ENCODE data around the gene VWA5A. TPM values are rescaled to one million over a fixed set of nuclear protein-coding genes. Genes with fewer than 3 reads are reported as not detected.

VWA5A gene
- total and polyA plus RNA-seq, 2 of the 13 experiments (the other 11 are each of a cell fraction or from before 2014, with no cell fraction given): 1.3 to 1.8 TPM

Other genes with a start within 250 kb of the VWA5A start
- not detected in 2 replicates for gene TMEM225, start 229.8 kb upstream of the VWA5A start, total RNA-seq (2016; rRNA removed; fragmentation: Illumina TruSeq; extraction: Trizol)
- gene TMEM225, start 229.8 kb upstream of the VWA5A start, polyA plus RNA-seq (2011; rRNA removed): not detected in 2 replicates
- not detected in 2 replicates for gene OR8D4, start 213.3 kb upstream of the VWA5A start, total RNA-seq (2016; rRNA removed; fragmentation: Illumina TruSeq; extraction: Trizol)
- gene OR8D4, start 213.3 kb upstream of the VWA5A start, polyA plus RNA-seq (2011; rRNA removed): not detected in 2 replicates
- not detected in 2 replicates for gene OR4D5, start 175.8 kb upstream of the VWA5A start, total RNA-seq (2016; rRNA removed; fragmentation: Illumina TruSeq; extraction: Trizol)
- not detected in 2 replicates for gene OR4D5, start 175.8 kb upstream of the VWA5A start, polyA plus RNA-seq (2011; rRNA removed)
- not detected in 2 replicates for gene OR6T1, start 171.6 kb upstream of the VWA5A start, total RNA-seq (2016; rRNA removed; fragmentation: Illumina TruSeq; extraction: Trizol)
- gene OR6T1, start 171.6 kb upstream of the VWA5A start, polyA plus RNA-seq (2011; rRNA removed): not detected in 2 replicates
- not detected in 2 replicates for gene OR10S1, start 137.7 kb upstream of the VWA5A start, total RNA-seq (2016; rRNA removed; fragmentation: Illumina TruSeq; extraction: Trizol)
- gene OR10S1, start 137.7 kb upstream of the VWA5A start, polyA plus RNA-seq (2011; rRNA removed): not detected in 2 replicates
- gene OR10G6, start 120.3 kb upstream of the VWA5A start, total RNA-seq (2016; rRNA removed; fragmentation: Illumina TruSeq; extraction: Trizol): not detected in 2 replicates
- gene OR10G6, start 120.3 kb upstream of the VWA5A start, polyA plus RNA-seq (2011; rRNA removed): not detected in 2 replicates
- not detected in 2 replicates for gene OR10G4, start 102.5 kb upstream of the VWA5A start, total RNA-seq (2016; rRNA removed; fragmentation: Illumina TruSeq; extraction: Trizol)
- gene OR10G4, start 102.5 kb upstream of the VWA5A start, polyA plus RNA-seq (2011; rRNA removed): not detected in 2 replicates
- gene OR10G9, start 92.4 kb upstream of the VWA5A start, total RNA-seq (2016; rRNA removed; fragmentation: Illumina TruSeq; extraction: Trizol): not detected in 2 replicates
- not detected in 2 replicates for gene OR10G9, start 92.4 kb upstream of the VWA5A start, polyA plus RNA-seq (2011; rRNA removed)
- not detected in 2 replicates for gene OR10G8, start 88.7 kb upstream of the VWA5A start, total RNA-seq (2016; rRNA removed; fragmentation: Illumina TruSeq; extraction: Trizol)
- gene OR10G8, start 88.7 kb upstream of the VWA5A start, polyA plus RNA-seq (2011; rRNA removed): not detected in 2 replicates
- not detected in 2 replicates for gene OR10G7, start 74.1 kb upstream of the VWA5A start, total RNA-seq (2016; rRNA removed; fragmentation: Illumina TruSeq; extraction: Trizol)
- not detected in 2 replicates for gene OR10G7, start 74.1 kb upstream of the VWA5A start, polyA plus RNA-seq (2011; rRNA removed)
- gene OR10D3, start 67.9 kb downstream of the VWA5A start, total RNA-seq (2016; rRNA removed; fragmentation: Illumina TruSeq; extraction: Trizol): not detected in 2 replicates
- not detected in 2 replicates for gene OR10D3, start 67.9 kb downstream of the VWA5A start, polyA plus RNA-seq (2011; rRNA removed)
- gene OR8G1, start 125.6 kb downstream of the VWA5A start, total RNA-seq (2016; rRNA removed; fragmentation: Illumina TruSeq; extraction: Trizol): not detected in 2 replicates
- not detected in 2 replicates for gene OR8G1, start 125.6 kb downstream of the VWA5A start, polyA plus RNA-seq (2011; rRNA removed)
- gene OR8G5, start 140.9 kb downstream of the VWA5A start, total RNA-seq (2016; rRNA removed; fragmentation: Illumina TruSeq; extraction: Trizol): not detected in 2 replicates
- not detected in 2 replicates for gene OR8G5, start 140.9 kb downstream of the VWA5A start, polyA plus RNA-seq (2011; rRNA removed)
- gene OR8D1, start 198.5 kb downstream of the VWA5A start, total RNA-seq (2016; rRNA removed; fragmentation: Illumina TruSeq; extraction: Trizol): not detected in 2 replicates
- gene OR8D1, start 198.5 kb downstream of the VWA5A start, polyA plus RNA-seq (2011; rRNA removed): not detected in 2 replicates
- not detected in 2 replicates for gene OR8D2, start 204.7 kb downstream of the VWA5A start, total RNA-seq (2016; rRNA removed; fragmentation: Illumina TruSeq; extraction: Trizol)
- gene OR8D2, start 204.7 kb downstream of the VWA5A start, polyA plus RNA-seq (2011; rRNA removed): not detected in 2 replicates

Measured in HepG2 (cell line).